ENCODE results near the gene FLNB. TPM values are rescaled to one million over a fixed set of nuclear protein-coding genes. Genes with fewer than 3 reads are reported as not detected.
A peak's percentile ranks its signal among the peaks of the same experiment; 100 is the strongest.

The FLNB gene
- total and polyA plus RNA-seq, 9 of the 15 experiments (the other 6 are each of a cell fraction or from before 2014, with no cell fraction given), result 9.4 to 48.1 (median 25.6) TPM

DNA sequence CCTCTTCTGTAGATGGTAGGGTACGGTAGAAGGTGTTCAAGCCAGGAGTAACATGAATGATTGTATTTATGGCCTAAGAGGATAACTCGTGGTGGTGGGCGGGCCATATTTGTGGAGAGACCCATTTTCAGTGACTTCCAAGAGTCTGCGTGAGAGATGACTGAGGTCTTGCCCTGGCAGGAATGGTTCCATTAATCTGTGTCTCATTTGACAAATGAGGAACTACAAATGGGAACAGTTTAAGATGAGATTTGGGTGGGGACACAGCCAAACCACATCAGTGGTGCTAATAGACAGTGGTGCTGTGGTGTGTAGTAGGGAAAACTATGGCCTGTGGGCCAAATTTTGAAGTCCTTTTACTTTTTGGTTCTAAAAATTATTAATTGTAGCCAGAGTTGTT, 47.1 kb downstream of the FLNB start:
- Histone ChIP-seq H3K9me1 (ENCODE audit: control insufficient read depth, insufficient read depth, low read length) (no peaks in the 10 kb centered on the region), H3K27ac (ENCODE audit: extremely low read depth, low read depth, low read length) (no peak overlapping the region), H2AFZ (ENCODE audit: low read depth, low read length) (no peak overlapping the region), H3K4me3 (no peak overlapping the region), H3K9ac (ENCODE audit: insufficient read depth in 1 of 2, low read depth in 2 of 2, low read length in 2 of 2) (no peak overlapping the region), H3K4me2 (ENCODE audit: insufficient read depth, low read length) (no peak overlapping the region), H3K36me3 (ENCODE audit: control insufficient read depth, insufficient read depth, low read length) (no peaks in the 10 kb centered on the region), H3K79me2 (ENCODE audit: control insufficient read depth, insufficient read depth, low read length) (peaks cover 37% of the 10 kb centered on the region), H3K27me3 (ENCODE audit: control insufficient read depth in 2 of 2, insufficient read depth in 2 of 2, low read length in 2 of 2) (no peaks in the 10 kb centered on the region), H3K4me1 (replicated peaks in 1 of 2; ENCODE audit: control insufficient read depth in 2 of 2, insufficient read depth in 2 of 2, low read length in 2 of 2) (peaks cover 13 to 38% of the 10 kb centered on the region in 2 experiments; a peak in 4 of 5 replicates), H4K20me1 (replicated peaks; ENCODE audit: control insufficient read depth, insufficient read depth, low read length) (0 out of 2 replicates have a peak, but pooled peaks cover 5% of the 10 kb centered on the region), H3K9me3 (replicated peaks; ENCODE audit: control insufficient read depth, insufficient read depth, low read depth, low read length) (no peaks in the 10 kb centered on the region)
- FAIRE-seq (no peak), DNase-seq (ENCODE audit: extremely low read depth in 1 of 4, low spot score in 3 of 4) (no peak), ATAC-seq (no peak)
- in situ Hi-C loops (cut with MboI) (no loop called here), intact Hi-C loops (cut with micrococcal nuclease) (no loop called here)
- ChIA-PET POLR2A (no interaction called here), CTCF (ENCODE audit: low intra/inter-chr PET ratio) (no interaction called here)
- 88% methylated on average over 4 of the region's 4 CpGs for WGBS (ENCODE audit: insufficient coverage, low coverage, missing lambda C conversion rate)
- TF ChIP-seq MBD2 (IDR thresholded peaks at IDR 0.05; ENCODE audit: borderline replicate concordance, low read depth) (no peak), ZNF280B (CRISPR knock-in tag; IDR thresholded peaks at IDR 0.05) (no peak), ZC3H11A (IDR thresholded peaks at IDR 0.05; ENCODE audit: low read depth, low read length) (no peak), PBX2 (CRISPR knock-in tag; IDR thresholded peaks at IDR 0.05; ENCODE audit: low read depth) (no peak), PBX2 (tag; conservative IDR thresholded peaks at IDR 0.05; ENCODE audit: low read depth) (0 out of 2 replicates have a peak, but pooled peaks have one; percentile 23), CC2D1A (IDR thresholded peaks at IDR 0.05) (peak; percentile 60; the same call in 1 of the 2 replicates), SIN3A (IDR thresholded peaks at IDR 0.05; ENCODE audit: borderline replicate concordance in 2 of 2, control insufficient read depth in 1 of 2, low read depth in 2 of 2, low read length in 2 of 2) (no peak), ZNF282 (CRISPR knock-in tag; IDR thresholded peaks at IDR 0.05) (no peak), NELFE (IDR thresholded peaks at IDR 0.05; ENCODE audit: insufficient read depth, insufficient read length) (no peak), USF2 (CRISPR knock-in tag; IDR thresholded peaks at IDR 0.05) (no peak)
- TF ChIP-seq, protein P1, sequence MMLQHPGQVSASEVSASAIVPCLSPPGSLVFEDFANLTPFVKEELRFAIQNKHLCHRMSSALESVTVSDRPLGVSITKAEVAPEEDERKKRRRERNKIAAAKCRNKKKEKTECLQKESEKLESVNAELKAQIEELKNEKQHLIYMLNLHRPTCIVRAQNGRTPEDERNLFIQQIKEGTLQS (IDR thresholded peaks at IDR 0.05), result no peak
- TF ChIP-seq, protein P1 (CRISPR knock-in tag; conservative IDR thresholded peaks at IDR 0.05), result no peak
- BruUV-seq (replicated peaks), result no TSS peak

Measured in K562 (cell line).